GM12873 (cell line): ENCODE measurements around the gene SPRED3.

Experiments
- TF ChIP-seq, protein P1 (sequence below): IDR thresholded peaks from 2 replicates; pipeline ENCODE4 v1.5.1; 2012; ENCODE audit warnings: low read depth, mild to moderate bottlenecking, moderate library complexity, low read length, control low read depth; ENCODE audit not compliant: insufficient read depth; ENCODE audit errors: missing control alignments

The SPRED3 gene

DNA sequence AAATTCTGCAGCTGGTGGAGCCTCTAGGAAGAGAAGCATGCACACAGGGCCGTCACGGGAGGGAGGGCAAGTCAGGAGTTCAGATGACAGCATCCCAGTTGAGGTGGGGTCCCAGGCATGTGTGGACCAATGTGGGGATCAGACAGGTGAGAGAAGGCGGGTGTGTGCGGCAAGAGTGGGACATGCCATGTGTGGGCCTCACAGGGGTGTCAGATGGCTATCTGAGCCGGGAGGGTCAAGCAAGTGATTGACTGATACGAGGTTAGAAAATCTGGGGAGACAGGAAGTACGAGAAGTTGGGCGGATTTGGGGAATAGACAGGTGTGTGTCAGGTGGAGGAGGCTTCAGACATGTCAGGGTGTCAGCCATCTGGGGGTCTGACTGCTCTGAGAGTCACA is 28.6 kb downstream of the SPRED3 start:
- TF ChIP-seq, protein P1, sequence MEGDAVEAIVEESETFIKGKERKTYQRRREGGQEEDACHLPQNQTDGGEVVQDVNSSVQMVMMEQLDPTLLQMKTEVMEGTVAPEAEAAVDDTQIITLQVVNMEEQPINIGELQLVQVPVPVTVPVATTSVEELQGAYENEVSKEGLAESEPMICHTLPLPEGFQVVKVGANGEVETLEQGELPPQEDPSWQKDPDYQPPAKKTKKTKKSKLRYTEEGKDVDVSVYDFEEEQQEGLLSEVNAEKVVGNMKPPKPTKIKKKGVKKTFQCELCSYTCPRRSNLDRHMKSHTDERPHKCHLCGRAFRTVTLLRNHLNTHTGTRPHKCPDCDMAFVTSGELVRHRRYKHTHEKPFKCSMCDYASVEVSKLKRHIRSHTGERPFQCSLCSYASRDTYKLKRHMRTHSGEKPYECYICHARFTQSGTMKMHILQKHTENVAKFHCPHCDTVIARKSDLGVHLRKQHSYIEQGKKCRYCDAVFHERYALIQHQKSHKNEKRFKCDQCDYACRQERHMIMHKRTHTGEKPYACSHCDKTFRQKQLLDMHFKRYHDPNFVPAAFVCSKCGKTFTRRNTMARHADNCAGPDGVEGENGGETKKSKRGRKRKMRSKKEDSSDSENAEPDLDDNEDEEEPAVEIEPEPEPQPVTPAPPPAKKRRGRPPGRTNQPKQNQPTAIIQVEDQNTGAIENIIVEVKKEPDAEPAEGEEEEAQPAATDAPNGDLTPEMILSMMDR = no peak

DNA sequence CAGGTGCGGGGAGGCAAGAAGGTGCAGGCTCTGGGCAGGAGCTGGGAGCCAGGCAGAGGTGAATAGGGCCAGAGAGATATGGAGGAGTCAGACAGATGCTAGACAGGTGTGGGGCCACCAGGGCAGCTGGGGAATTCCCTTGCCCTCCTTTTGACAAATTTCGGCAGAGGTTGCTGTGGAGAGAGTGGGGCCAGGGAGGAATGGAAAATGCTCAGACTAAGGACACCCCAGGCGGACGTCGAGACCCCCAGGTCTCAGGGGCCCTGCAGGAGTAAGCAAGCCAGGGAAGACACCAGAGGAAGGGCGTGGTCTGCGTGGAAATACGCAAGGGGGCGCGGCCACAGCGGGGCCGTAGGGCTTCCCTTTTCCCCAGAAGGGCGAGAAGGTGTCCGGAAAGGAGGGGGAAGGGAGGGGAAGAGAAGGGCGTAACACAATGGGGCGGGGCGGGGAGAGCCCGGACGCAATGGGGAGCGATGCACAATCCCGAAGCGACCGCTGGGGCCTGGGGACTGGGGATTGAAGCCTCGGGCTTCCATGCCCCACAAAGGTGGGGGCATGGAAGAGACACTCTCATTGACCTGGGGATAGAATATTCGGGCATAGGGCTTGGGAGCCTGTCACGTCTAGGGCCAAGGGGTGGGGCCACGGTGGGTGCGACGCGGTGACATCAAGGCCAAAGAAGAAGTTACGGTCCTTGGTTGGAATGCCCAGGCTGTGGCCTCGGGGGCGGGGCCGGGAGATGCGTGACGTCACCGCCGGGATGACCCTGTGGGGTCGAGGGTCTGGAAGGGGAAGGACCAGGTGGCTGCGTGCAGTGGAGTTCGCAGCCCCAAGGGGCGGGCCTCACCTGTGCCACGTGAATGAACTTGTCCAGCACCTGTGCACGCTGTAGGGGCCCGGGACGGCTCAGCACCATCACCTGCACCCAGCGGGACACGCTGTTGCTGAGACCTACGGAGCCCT is 29.3 kb downstream of the SPRED3 start:
- TF ChIP-seq, protein P1 = no peak

DNA sequence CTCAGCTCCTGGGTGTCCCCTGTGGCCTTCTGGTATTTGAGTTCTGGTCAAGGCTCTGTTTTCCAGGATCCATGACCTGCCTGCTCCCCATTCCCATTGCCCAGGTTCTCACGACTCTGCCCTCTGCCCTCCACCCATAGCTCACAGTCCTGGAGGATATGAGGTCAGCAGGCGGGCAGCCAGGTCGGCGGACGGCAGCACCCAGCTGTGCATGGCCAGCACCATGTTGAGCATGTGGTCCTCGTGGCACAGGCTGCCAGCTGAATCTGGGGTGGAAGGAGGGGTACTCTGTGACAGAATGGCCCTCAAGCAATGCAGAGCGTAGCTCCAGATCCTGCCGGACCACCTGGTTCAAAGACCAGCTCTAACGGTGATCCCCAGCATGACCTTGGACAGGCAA is 32.4 kb downstream of the SPRED3 start:
- TF ChIP-seq, protein P1 = no peak

DNA sequence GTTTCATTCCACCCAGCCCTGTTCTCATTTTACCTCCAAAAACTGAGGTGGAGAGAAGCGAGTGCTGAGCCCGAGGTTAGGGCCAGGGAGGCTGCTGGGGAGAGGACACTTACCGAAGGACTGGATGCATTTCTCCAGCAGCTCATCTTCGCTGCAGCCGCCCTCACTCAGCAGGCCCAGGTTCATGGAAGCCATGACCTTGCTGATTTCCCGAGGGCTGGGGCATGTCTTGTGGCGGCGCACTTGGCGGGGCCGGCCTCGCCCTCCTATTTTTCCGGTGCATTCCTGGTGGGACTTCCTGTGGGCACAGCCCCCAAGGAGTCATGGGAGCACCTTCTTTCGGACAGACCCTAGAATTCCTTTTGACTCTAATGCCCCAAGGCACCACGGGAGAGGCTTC is 33.4 kb downstream of the SPRED3 start:
- TF ChIP-seq, protein P1 = no peak

DNA sequence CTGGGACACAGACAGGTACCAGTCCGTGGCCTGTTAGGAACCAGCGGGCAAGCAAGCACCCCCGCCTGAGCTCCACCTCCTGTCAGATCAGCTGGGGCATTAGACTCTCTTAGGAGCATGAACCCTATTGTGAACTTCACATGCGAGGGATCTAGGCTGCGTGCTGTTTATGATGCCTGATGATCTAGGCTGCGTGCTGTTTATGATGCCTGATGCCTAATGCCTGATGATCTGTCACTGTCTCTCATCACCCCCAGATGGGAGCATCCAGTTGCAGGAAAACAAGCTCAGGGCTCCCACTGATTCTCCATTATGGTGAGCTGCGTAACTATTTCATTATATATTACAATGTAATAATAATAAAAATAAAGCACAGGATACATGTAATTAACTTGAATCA is 33.9 kb downstream of the SPRED3 start:
- TF ChIP-seq, protein P1 = no peak

DNA sequence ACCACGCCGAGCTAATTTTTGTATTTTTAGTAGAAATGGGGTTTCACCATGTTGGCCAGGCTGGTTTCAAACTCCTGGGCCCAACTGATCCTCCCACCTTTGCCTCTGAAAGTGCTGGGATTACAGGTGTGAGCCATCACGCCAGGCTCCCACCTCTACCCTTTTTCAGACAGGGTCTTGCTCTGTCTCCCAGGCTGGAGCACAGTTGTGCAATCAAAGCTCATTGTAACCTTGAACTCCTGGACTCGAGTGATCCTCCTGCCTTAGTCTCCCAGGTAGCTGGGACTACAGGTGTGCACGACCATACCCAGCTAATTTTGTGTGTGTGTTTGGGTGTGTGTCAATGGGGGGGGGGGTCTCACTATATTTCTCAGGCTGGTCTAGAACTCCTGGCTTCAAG is 35.8 kb downstream of the SPRED3 start:
- TF ChIP-seq, protein P1 = no peak

DNA sequence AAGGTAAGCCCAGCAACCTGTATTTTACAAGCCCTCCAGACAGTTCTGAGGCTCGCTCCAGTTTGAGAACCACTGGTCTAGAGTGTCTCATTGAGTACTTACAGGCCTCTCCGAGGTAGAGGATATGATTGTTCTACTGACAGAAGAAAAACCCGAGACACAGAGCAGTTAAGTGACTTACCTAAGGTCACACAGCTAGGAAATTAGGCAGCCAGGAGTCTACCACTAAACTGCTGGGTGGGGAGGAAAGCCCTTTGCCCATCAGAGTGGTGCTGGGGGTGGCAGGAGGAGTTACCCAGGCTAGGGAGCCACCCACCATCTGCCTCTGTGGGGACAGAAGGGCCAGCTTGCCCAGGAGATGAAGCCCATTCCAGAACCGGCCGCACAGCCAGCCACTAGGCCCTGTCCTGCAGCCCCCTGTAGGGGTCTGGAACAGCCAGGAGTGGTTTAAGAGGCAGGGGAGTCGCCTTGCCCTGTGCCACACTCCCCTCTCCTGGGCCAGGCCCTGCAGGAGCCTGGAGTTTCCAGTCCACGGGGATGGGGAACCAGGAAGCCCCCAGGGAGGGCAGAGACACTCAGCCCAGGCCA is 36.8 kb downstream of the SPRED3 start:
- TF ChIP-seq, protein P1 = no peak
